GM12865 (cell line): ENCODE measurements around the gene FARP1.

Experiments used
- DNase-seq: peaks from one replicate; pipeline ENCODE4 v3.0.0; 2010; ENCODE audit warnings: low read depth
- H3K4me3 ChIP-seq: 2 replicates; pipeline ENCODE4 v1.5.1; 2011; ENCODE audit warnings: mild to moderate bottlenecking, low read depth, low read length, control low read depth
- CTCF ChIP-seq: IDR thresholded peaks from 2 replicates; pipeline ENCODE4 v1.5.1; 2011; ENCODE audit warnings: low read length, control low read depth, low read depth, inconsistent platforms; ENCODE audit not compliant: insufficient read depth; ENCODE audit errors: missing control alignments

The FARP1 gene

GRCh38 chr13:98457053-98457452, 314.2 kb downstream of the FARP1 start:
- no peak for DNase-seq
- TF ChIP-seq CTCF, result no peak
- no peak overlapping the region for H3K4me3 ChIP-seq

- no peak overlapping the region for H3K4me3 ChIP-seq
- no peak for DNase-seq
- TF ChIP-seq CTCF, result no peak
Observed at GRCh38 chr13:98458431-98458830, 315.5 kb downstream of the FARP1 start.

- no peak for TF ChIP-seq CTCF
- no peak overlapping the region for H3K4me3 ChIP-seq
- DNase-seq, result no peak
Observed at GRCh38 chr13:98459171-98459681, 316.3 kb downstream of the FARP1 start.

- no peak overlapping the region for H3K4me3 ChIP-seq
- DNase-seq, result no peak
- no peak for TF ChIP-seq CTCF
Observed at GRCh38 chr13:98459721-98460370, 317.0 kb downstream of the FARP1 start.

- H3K4me3 ChIP-seq, result no peak overlapping the region
- no peak for DNase-seq
- no peak for TF ChIP-seq CTCF
Observed at GRCh38 chr13:98460516-98460915, 317.6 kb downstream of the FARP1 start.

- TF ChIP-seq CTCF, result no peak
- no peak overlapping the region for H3K4me3 ChIP-seq
- DNase-seq, result no peak
Observed at GRCh38 chr13:98461486-98462240, 318.8 kb downstream of the FARP1 start.
